ENCODE data around the gene CSTA.

DNA sequence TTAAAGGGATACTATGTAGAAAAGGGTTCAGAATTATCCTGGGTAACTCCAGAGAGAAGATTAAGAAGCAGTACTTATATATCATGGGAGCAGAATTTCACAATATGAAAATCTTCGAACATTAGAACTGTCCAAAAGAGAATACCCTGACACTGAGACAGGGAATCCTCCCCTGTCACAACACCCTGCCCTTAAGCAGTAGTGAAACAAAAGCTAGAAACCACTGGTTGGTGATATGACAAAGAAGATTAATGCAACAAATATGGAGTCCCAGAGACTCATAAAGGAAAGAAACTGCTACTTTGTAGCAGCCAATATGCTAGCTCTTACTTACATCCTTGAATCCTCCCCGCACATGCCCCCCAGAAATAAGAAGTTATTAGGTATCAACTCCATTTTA, 39.4 kb downstream of the CSTA start:
- TF ChIP-seq POLR2AphosphoS5 (IDR thresholded peaks at IDR 0.05; ENCODE audit: low read depth), result no peak
- TF ChIP-seq, protein P1, sequence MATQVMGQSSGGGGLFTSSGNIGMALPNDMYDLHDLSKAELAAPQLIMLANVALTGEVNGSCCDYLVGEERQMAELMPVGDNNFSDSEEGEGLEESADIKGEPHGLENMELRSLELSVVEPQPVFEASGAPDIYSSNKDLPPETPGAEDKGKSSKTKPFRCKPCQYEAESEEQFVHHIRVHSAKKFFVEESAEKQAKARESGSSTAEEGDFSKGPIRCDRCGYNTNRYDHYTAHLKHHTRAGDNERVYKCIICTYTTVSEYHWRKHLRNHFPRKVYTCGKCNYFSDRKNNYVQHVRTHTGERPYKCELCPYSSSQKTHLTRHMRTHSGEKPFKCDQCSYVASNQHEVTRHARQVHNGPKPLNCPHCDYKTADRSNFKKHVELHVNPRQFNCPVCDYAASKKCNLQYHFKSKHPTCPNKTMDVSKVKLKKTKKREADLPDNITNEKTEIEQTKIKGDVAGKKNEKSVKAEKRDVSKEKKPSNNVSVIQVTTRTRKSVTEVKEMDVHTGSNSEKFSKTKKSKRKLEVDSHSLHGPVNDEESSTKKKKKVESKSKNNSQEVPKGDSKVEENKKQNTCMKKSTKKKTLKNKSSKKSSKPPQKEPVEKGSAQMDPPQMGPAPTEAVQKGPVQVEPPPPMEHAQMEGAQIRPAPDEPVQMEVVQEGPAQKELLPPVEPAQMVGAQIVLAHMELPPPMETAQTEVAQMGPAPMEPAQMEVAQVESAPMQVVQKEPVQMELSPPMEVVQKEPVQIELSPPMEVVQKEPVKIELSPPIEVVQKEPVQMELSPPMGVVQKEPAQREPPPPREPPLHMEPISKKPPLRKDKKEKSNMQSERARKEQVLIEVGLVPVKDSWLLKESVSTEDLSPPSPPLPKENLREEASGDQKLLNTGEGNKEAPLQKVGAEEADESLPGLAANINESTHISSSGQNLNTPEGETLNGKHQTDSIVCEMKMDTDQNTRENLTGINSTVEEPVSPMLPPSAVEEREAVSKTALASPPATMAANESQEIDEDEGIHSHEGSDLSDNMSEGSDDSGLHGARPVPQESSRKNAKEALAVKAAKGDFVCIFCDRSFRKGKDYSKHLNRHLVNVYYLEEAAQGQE (IDR thresholded peaks at IDR 0.05; ENCODE audit: insufficient replicate concordance, low read depth), result no peak
- TF ChIP-seq, protein P2, sequence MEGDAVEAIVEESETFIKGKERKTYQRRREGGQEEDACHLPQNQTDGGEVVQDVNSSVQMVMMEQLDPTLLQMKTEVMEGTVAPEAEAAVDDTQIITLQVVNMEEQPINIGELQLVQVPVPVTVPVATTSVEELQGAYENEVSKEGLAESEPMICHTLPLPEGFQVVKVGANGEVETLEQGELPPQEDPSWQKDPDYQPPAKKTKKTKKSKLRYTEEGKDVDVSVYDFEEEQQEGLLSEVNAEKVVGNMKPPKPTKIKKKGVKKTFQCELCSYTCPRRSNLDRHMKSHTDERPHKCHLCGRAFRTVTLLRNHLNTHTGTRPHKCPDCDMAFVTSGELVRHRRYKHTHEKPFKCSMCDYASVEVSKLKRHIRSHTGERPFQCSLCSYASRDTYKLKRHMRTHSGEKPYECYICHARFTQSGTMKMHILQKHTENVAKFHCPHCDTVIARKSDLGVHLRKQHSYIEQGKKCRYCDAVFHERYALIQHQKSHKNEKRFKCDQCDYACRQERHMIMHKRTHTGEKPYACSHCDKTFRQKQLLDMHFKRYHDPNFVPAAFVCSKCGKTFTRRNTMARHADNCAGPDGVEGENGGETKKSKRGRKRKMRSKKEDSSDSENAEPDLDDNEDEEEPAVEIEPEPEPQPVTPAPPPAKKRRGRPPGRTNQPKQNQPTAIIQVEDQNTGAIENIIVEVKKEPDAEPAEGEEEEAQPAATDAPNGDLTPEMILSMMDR (IDR thresholded peaks at IDR 0.05; ENCODE audit: insufficient read depth, low read length), result no peak
- no peak for TF ChIP-seq SPI1 (IDR thresholded peaks at IDR 0.05; ENCODE audit: borderline replicate concordance, low read depth)

All from HL-60 (cell line).